Measurements from ENCODE around the gene SHC1.

DNA sequence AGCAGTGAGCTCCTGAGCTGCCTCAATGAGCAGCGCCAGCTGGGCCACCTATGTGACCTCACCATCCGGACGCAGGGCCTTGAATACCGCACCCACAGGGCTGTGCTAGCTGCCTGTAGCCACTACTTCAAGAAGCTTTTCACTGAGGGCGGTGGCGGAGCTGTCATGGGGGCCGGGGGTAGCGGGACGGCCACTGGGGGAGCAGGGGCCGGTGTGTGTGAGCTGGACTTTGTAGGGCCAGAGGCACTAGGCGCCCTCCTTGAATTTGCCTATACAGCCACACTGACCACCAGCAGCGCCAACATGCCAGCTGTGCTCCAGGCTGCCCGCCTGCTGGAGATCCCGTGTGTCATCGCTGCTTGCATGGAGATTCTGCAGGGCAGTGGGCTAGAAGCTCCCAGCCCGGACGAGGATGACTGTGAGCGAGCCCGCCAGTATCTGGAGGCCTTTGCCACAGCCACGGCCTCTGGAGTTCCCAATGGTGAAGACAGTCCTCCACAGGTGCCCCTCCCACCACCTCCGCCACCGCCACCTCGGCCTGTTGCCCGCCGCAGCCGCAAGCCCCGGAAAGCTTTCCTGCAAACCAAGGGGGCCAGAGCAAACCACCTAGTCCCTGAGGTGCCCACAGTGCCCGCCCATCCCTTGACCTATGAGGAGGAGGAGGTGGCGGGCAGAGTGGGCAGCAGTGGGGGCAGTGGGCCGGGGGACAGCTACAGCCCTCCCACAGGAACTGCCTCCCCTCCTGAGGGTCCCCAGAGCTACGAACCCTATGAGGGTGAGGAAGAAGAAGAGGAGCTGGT is 44.4 kb upstream of the SHC1 start:
- no peak for TF ChIP-seq EZH2 (IDR thresholded peaks at IDR 0.05; ENCODE audit: borderline replicate concordance, low read length)
- TF ChIP-seq CTCF (conservative IDR thresholded peaks at IDR 0.05 in 1 of 2, IDR thresholded peaks at IDR 0.05 in 1 of 2; ENCODE audit: extremely low read depth in 1 of 2, insufficient read depth in 1 of 2, low read depth in 1 of 2, low read length in 2 of 2), result no peak

Measured in mammary epithelial cell (primary cell).